Lung (tissue), 12 donors: ENCODE results near the gene KRTAP22-2. TPM values are rescaled to one million over a fixed set of nuclear protein-coding genes. Genes with fewer than 3 reads are reported as not detected.

ENCODE experiments used
- ATAC-seq: fragments of 200-7000 bp; cut with Tn5 transposase; one replicate; pipeline ENCODE4 v1.9.1; 2020; ENCODE audit warnings: moderate number of reproducible peaks; ENCODE audit not compliant: insufficient read depth, low FRiP score
- DNase-seq, 3 donors: peaks; one replicate each; pipeline ENCODE4 v3.0.0-alpha.2; 2013 to 2017
- H3K27ac ChIP-seq, 2 donors: one replicate each; pipeline ENCODE4 v1.5.1; 2013; ENCODE audit warnings: mild to moderate bottlenecking in 2 of 2, moderate library complexity in 2 of 2, control low read depth in 1 of 2, inconsistent platforms in 1 of 2, low read depth in 1 of 2, low read length in 1 of 2
- H3K27me3 ChIP-seq, 3 donors: one replicate each; pipeline ENCODE4 v1.5.1; 2013; ENCODE audit warnings: low read length in 2 of 3; ENCODE audit not compliant: control insufficient read depth in 3 of 3, insufficient read depth in 3 of 3
- H3K36me3 ChIP-seq, 4 donors: one replicate each; pipeline ENCODE4 v1.5.1; 2013; ENCODE audit warnings: low read length in 4 of 4, mild to moderate bottlenecking in 1 of 4, moderate library complexity in 1 of 4; ENCODE audit not compliant: control insufficient read depth in 4 of 4, insufficient read depth in 4 of 4
- H3K4me1 ChIP-seq, 5 donors: one replicate each; pipeline ENCODE4 v1.5.1; 2013; ENCODE audit warnings: low read length in 5 of 5, mild to moderate bottlenecking in 2 of 5, moderate library complexity in 1 of 5; ENCODE audit not compliant: control insufficient read depth in 5 of 5, insufficient read depth in 5 of 5
- H3K4me3 ChIP-seq: one replicate; pipeline ENCODE4 v1.5.1; 2013; ENCODE audit warnings: mild to moderate bottlenecking, control low read depth, moderate library complexity
- H3K9ac ChIP-seq, 2 donors: one replicate each; pipeline ENCODE4 v1.5.1; 2013; ENCODE audit warnings: low read length in 2 of 2, control low read depth in 1 of 2; ENCODE audit not compliant: insufficient read depth in 1 of 2
- H3K9me3 ChIP-seq, 4 donors: one replicate each; pipeline ENCODE4 v1.5.1; 2013; ENCODE audit warnings: low read length in 3 of 4, mild to moderate bottlenecking in 1 of 4, moderate library complexity in 1 of 4; ENCODE audit not compliant: control insufficient read depth in 4 of 4, insufficient read depth in 3 of 4
- CTCF ChIP-seq: IDR thresholded peaks from 2 replicates; pipeline ENCODE4 v1.5.1; 2012; ENCODE audit warnings: mild to moderate bottlenecking; ENCODE audit errors: control extremely low read depth, extremely low read depth
- WGBS, 2 donors: extraction: QIAGEN DNeasy Blood & Tissue Kit; methylation state at CpG; one replicate each; pipeline ENCODE4 v1.1.7; 2013; 5-methylcytosine and 5-hydroxymethylcytosine counted together
- polyA plus RNA-seq, 2 donors: library from polyadenylated mRNA; stranded (reverse); fragments of 200-250 nt; gene quantifications; one replicate each; pipeline ENCODE4 v1.2.1, GENCODE V29; 2013
- total RNA-seq, 2 donors: library from RNA; depleted of rRNA in 1 of 2; stranded (reverse); fragments of >200 nt in 1 of 2; gene quantifications; one replicate each; pipeline ENCODE4 v1.2.1, GENCODE V29; 2014 to 2021
- donor health status: control.
- donor health status: control.
- donor health status: Bipolar disorder and iron deficiency.
- donor health status: healthy.
- donor health status: DM: yes; HTN: yes; CAD: no.

Gene KRTAP22-2
- total and polyA plus RNA-seq, 4 donors, result not detected

GRCh38 chr21:30598802-30599201, 8.6 kb upstream of the KRTAP22-2 start, which contains the start of gene KRTAP6-2:
KRTAP6-2 (minus strand) TSS chr21:30598902; CDS start chr21:30598874, 28 bp downstream.
- WGBS, 2 donors, result 95 to 99% methylated on average over 6 of the region's 6 CpGs
- no peak for TF ChIP-seq CTCF

GRCh38 chr21:30592140-30592539, 1.9 kb upstream of the KRTAP22-2 start, which contains the start of gene KRTAP6-3:
KRTAP6-3 (plus strand) TSS chr21:30592440; CDS start chr21:30592446, 6 bp downstream.
- TF ChIP-seq CTCF, result no peak
- H3K27ac ChIP-seq, result no peak within 1 kb of the TSS
- H3K4me1 ChIP-seq, result no peaks in the 10 kb centered on the region
- H3K36me3 ChIP-seq, result no peaks in the 10 kb centered on the region
- H3K4me3 ChIP-seq, result no peak within 1 kb of the TSS
- no peak within 1 kb of the TSS for H3K9ac ChIP-seq
- no peaks in the 10 kb centered on the region for H3K27me3 ChIP-seq
- 93 to 95% methylated on average over 4 of the region's 4 CpGs for WGBS, 2 donors
- no peaks in the 10 kb centered on the region for H3K9me3 ChIP-seq
- no peak for ATAC-seq
- no peak for DNase-seq

More at GRCh38 chr21:30598802-30599201, 8.6 kb upstream of the KRTAP22-2 start, which contains the start of gene KRTAP6-2:
- no peaks in the 10 kb centered on the region for H3K9me3 ChIP-seq
- H3K9ac ChIP-seq, result no peak within 1 kb of the TSS
- H3K27me3 ChIP-seq, result no peaks in the 10 kb centered on the region
- no peaks in the 10 kb centered on the region for H3K4me1 ChIP-seq
- no peak within 1 kb of the TSS for H3K27ac ChIP-seq
- no peak for DNase-seq
- H3K4me3 ChIP-seq, result no peak within 1 kb of the TSS
- no peak for ATAC-seq
- no peaks in the 10 kb centered on the region for H3K36me3 ChIP-seq

- WGBS, 2 donors, result 68 to 85% methylated on average over 1 of the region's 1 CpG
- TF ChIP-seq CTCF, result no peak
- no peak for DNase-seq
- Histone ChIP-seq H3K4me1 (no peaks in the 10 kb centered on the region), H3K9ac (no peak overlapping the region), H3K27ac (no peak overlapping the region), H3K27me3 (no peaks in the 10 kb centered on the region), H3K36me3 (no peaks in the 10 kb centered on the region), H3K4me3 (no peak overlapping the region), H3K9me3 (no peaks in the 10 kb centered on the region)
- no peak for ATAC-seq
Measured at GRCh38 chr21:30582870-30583269, 7.3 kb downstream of the KRTAP22-2 start.

GRCh38 chr21:30580132-30580531, 10.1 kb downstream of the KRTAP22-2 start:
- Histone ChIP-seq H3K9me3 (no peaks in the 10 kb centered on the region), H3K4me3 (no peak overlapping the region), H3K9ac (no peak overlapping the region), H3K4me1 (no peaks in the 10 kb centered on the region), H3K36me3 (no peaks in the 10 kb centered on the region), H3K27ac (no peak overlapping the region), H3K27me3 (no peaks in the 10 kb centered on the region)
- no peak for TF ChIP-seq CTCF
- ATAC-seq (no peak), DNase-seq (no peak)
- 49 to 57% methylated on average over 3 of the region's 3 CpGs for WGBS, 2 donors
